Activated T-cell treated with anti-CD3 and anti-CD28 coated beads, Interleukin-2, amount 50 U/mL, for 72 hours (primary cell): ENCODE measurements around the gene GABPB1. TPM values are rescaled to one million over a fixed set of nuclear protein-coding genes. Genes with fewer than 3 reads are reported as not detected.
A peak's percentile ranks its signal among the peaks of the same experiment; 100 is the strongest.

Experiments
- ATAC-seq, 2 donors: fragments of 150-1000 bp; cut with Tn5 transposase; replicated peaks in 1 of 2; 2 replicates each; pipeline ENCODE4 v1.10.0; 2021; ENCODE audit warnings: moderate library complexity in 2 of 2, mild to moderate bottlenecking in 1 of 2
- DNase-seq, 2 donors: peaks; one replicate each; pipeline ENCODE4 v3.0.0; 2021 to 2022; ENCODE audit warnings: mixed read lengths in 1 of 2
- H3K27ac Mint-ChIP-seq: one replicate; pipeline ENCODE4 v1.8.0; 2022; ENCODE audit warnings: mild to moderate bottlenecking, moderate library complexity, mixed read lengths
- H3K27me3 Mint-ChIP-seq: one replicate; pipeline ENCODE4 v1.8.0; 2022; ENCODE audit warnings: low read depth, mixed read lengths
- H3K36me3 Mint-ChIP-seq, 2 donors: one replicate each; pipeline ENCODE4 v1.8.0; 2022; ENCODE audit warnings: mixed read lengths in 2 of 2, mild to moderate bottlenecking in 1 of 2; ENCODE audit not compliant: insufficient read depth in 2 of 2
- H3K4me1 Mint-ChIP-seq: one replicate; pipeline ENCODE4 v1.8.0; 2022; ENCODE audit warnings: low read depth, mixed read lengths
- H3K4me3 Mint-ChIP-seq, 2 donors: one replicate each; pipeline ENCODE4 v1.8.0; 2022; ENCODE audit warnings: mild to moderate bottlenecking in 2 of 2, mixed read lengths in 2 of 2, moderate library complexity in 2 of 2
- H3K9me3 Mint-ChIP-seq, 2 donors: one replicate each; pipeline ENCODE4 v1.8.0; 2022; ENCODE audit warnings: mixed read lengths in 2 of 2
- total RNA-seq, 2 donors: library from RNA; stranded (reverse); gene quantifications; one replicate each; pipeline ENCODE4 v1.2.3, GENCODE V29; 2022

Gene GABPB1
- total RNA-seq, 2 donors from 2014 or later: 51.6 to 56.4 TPM

GRCh38 chr15:50244959-50245624 is 109.9 kb downstream of the GABPB1 start:
- Mint-ChIP-seq H3K4me1 (peaks cover 60% of the 10 kb centered on the region), H3K9me3 (no peaks in the 10 kb centered on the region), H3K27ac (peak overlapping the region; percentile 82), H3K4me3 (no peak overlapping the region), H3K36me3 (peaks cover 1 to 3% of the 10 kb centered on the region in 2 donors), H3K27me3 (no peaks in the 10 kb centered on the region)
- ATAC-seq: no peak
- no peak for DNase-seq

- no peak for DNase-seq
- no peak overlapping the region for H3K27ac Mint-ChIP-seq
- H3K36me3 Mint-ChIP-seq: peaks cover 1 to 3% of the 10 kb centered on the region in 2 donors
- H3K4me1 Mint-ChIP-seq: peaks cover 51% of the 10 kb centered on the region
- no peaks in the 10 kb centered on the region for H3K27me3 Mint-ChIP-seq
- no peaks in the 10 kb centered on the region for H3K9me3 Mint-ChIP-seq
- no peak overlapping the region for H3K4me3 Mint-ChIP-seq
- ATAC-seq: no peak
Observed at GRCh38 chr15:50244153-50244552, 110.8 kb downstream of the GABPB1 start.

DNA sequence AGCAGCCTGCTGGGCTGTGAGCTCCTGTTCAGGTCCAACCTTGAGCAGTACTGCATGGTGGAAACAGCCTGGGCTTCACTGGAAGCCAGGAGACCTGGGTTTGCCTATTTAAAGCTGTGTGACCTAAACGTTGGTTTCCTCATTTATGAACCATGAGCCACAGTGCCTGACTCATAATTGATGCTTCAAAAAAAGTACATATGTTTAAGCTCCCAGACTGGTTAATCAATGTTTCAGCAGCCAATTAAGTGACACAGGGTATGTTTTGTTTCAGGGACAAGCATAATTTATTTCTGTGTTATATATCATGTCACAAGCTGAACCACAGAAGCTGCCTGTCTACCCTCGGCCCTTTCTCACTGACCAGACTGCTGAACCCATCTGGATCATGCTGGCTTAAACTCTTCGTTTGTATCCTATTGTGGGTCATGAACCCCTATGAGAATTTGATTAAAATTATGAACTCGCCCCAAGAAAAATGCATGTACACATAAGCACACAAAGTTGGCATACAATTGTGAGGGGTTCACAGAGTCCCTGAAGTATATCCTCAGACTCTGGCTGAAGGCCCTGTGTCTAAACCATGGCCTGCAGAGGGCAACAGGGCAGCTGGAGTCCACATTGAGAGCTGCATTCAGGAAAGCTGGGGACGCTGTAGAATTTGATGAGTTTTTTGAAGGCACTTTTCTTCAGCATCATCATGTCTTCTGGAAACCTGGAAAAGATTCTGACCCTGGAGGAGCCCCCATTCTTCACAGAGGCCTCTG is 113.1 kb downstream of the GABPB1 start:
- peak overlapping the region in 1 of 2 donors; percentile 4 for H3K4me3 Mint-ChIP-seq
- no peaks in the 10 kb centered on the region for H3K27me3 Mint-ChIP-seq
- H3K27ac Mint-ChIP-seq: peak overlapping the region; percentile 60
- peak; percentile 86 to 87 for ATAC-seq
- H3K36me3 Mint-ChIP-seq: no peaks in the 10 kb centered on the region
- H3K4me1 Mint-ChIP-seq: peaks cover 28% of the 10 kb centered on the region
- no peaks in the 10 kb centered on the region for H3K9me3 Mint-ChIP-seq
- peak; percentile 27 to 29 for DNase-seq

DNA sequence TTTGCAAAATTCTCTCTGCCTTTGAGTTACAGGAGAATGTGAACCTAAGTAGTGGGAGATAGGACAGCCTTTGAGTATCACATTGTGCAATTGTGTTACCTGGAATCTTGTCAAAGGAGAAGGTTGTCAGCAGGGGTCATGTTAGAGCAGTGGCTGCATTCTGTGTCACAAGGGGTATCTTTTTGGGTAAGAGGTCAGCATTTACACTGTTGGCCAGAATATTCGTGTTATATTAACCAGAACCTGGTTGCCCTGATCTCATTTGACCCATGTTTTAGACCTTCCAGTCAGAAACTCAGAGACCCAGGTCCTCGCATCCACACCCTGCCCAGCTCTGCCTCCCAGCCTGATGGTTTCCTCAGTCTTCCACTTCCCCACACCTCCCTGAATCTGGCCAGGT is 116.7 kb downstream of the GABPB1 start:
- Mint-ChIP-seq H3K36me3 (peaks cover 0 to 3% of the 10 kb centered on the region in 2 donors), H3K9me3 (no peaks in the 10 kb centered on the region), H3K4me3 (no peak overlapping the region), H3K27ac (no peak overlapping the region), H3K27me3 (no peaks in the 10 kb centered on the region), H3K4me1 (peaks cover 19% of the 10 kb centered on the region)
- no peak for ATAC-seq
- DNase-seq: no peak

DNA sequence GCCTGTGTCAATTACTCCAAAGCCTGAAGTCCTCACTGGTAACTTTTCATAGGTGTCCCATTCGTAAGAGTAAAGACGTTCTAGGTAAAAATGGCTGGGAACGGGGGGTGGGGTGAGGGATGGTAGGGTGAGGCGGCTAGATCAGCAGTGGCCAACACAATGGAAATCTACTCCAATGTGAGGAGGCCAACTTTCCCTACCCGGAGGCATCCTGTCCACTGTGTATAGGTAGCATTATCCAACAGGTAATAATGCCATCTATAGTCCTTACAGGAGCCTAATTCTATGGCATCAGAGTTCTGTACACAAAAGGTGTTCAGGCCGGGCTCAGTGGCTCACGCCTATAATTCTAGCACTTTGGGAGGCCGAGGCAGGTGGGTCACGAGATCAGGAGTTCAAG is 118.6 kb downstream of the GABPB1 start:
- Mint-ChIP-seq H3K4me1 (peaks cover 7% of the 10 kb centered on the region), H3K9me3 (no peaks in the 10 kb centered on the region), H3K4me3 (no peak overlapping the region), H3K27me3 (no peaks in the 10 kb centered on the region), H3K36me3 (peaks cover 0 to 3% of the 10 kb centered on the region in 2 donors), H3K27ac (no peak overlapping the region)
- DNase-seq: no peak
- ATAC-seq: no peak

DNA sequence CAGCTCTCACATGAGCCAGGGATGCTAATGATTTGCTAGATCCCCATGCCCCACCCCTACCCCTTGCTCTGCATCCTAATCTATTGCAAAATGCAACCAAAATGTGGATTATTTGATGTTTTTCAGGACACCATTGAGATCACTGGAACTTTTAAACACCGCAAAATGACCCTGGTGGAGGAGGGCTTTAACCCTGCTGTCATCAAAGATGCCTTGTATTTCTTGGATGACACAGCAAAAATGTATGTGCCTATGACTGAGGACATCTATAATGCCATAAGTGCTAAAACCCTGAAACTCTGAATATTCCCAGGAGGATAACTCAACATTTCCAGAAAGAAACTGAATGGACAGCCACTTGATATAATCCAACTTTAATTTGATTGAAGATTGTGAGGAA is 119.2 kb downstream of the GABPB1 start:
- no peak overlapping the region for H3K27ac Mint-ChIP-seq
- H3K4me1 Mint-ChIP-seq: peaks cover 1% of the 10 kb centered on the region
- DNase-seq (no peak), ATAC-seq (no peak)
- H3K4me3 Mint-ChIP-seq: no peak overlapping the region
- H3K27me3 Mint-ChIP-seq: no peaks in the 10 kb centered on the region
- H3K36me3 Mint-ChIP-seq: peaks cover 0 to 3% of the 10 kb centered on the region in 2 donors
- no peaks in the 10 kb centered on the region for H3K9me3 Mint-ChIP-seq

GRCh38 chr15:50234764-50235163 is 120.2 kb downstream of the GABPB1 start:
- H3K9me3 Mint-ChIP-seq: no peaks in the 10 kb centered on the region
- H3K4me1 Mint-ChIP-seq: no peaks in the 10 kb centered on the region
- no peaks in the 10 kb centered on the region for H3K27me3 Mint-ChIP-seq
- ATAC-seq: no peak
- DNase-seq: no peak
- no peak overlapping the region for H3K27ac Mint-ChIP-seq
- H3K4me3 Mint-ChIP-seq: no peak overlapping the region
- H3K36me3 Mint-ChIP-seq: peaks cover 0 to 3% of the 10 kb centered on the region in 2 donors

GRCh38 chr15:50233192-50233736 is 121.7 kb downstream of the GABPB1 start:
- ATAC-seq: no peak
- Mint-ChIP-seq H3K4me1 (no peaks in the 10 kb centered on the region), H3K4me3 (no peak overlapping the region), H3K27me3 (no peaks in the 10 kb centered on the region), H3K9me3 (no peaks in the 10 kb centered on the region), H3K27ac (no peak overlapping the region), H3K36me3 (peaks cover 0 to 5% of the 10 kb centered on the region in 2 donors)
- DNase-seq: no peak

DNA sequence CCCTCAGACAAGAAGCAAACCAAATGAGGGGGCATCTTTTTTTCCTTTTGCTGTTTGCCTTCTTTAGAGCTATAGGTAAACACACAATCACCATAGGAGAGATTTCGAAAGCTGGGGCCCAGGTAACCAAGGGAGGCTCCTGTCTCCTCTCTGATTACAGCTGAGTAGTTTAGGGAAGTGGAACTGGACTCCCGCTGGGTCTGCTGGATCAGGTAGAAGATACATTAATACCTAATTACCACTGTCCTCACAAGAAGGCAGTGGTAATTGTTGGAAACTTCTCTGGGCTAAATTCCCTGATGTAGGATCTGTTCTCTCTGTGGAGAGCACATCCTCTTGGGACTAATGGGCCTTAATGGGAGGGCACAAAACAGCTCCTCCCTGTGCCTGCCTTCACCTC is 122.2 kb downstream of the GABPB1 start:
- DNase-seq (no peak), ATAC-seq (no peak)
- Mint-ChIP-seq H3K27ac (no peak overlapping the region), H3K9me3 (no peaks in the 10 kb centered on the region), H3K4me1 (no peaks in the 10 kb centered on the region), H3K27me3 (no peaks in the 10 kb centered on the region), H3K36me3 (peaks cover 0 to 5% of the 10 kb centered on the region in 2 donors), H3K4me3 (no peak overlapping the region)

GRCh38 chr15:50231761-50232160 is 123.2 kb downstream of the GABPB1 start:
- Mint-ChIP-seq H3K27me3 (no peaks in the 10 kb centered on the region), H3K4me1 (no peaks in the 10 kb centered on the region), H3K36me3 (peaks cover 0 to 5% of the 10 kb centered on the region in 2 donors), H3K9me3 (no peaks in the 10 kb centered on the region), H3K4me3 (no peak overlapping the region), H3K27ac (no peak overlapping the region)
- no peak for ATAC-seq
- DNase-seq: no peak

- Mint-ChIP-seq H3K36me3 (peaks cover 0 to 2% of the 10 kb centered on the region in 2 donors), H3K9me3 (no peaks in the 10 kb centered on the region), H3K4me3 (no peak overlapping the region), H3K27me3 (no peaks in the 10 kb centered on the region), H3K4me1 (no peaks in the 10 kb centered on the region), H3K27ac (no peak overlapping the region)
- no peak for DNase-seq
- ATAC-seq: no peak
Observed at GRCh38 chr15:50229336-50229735, 125.7 kb downstream of the GABPB1 start.

- DNase-seq: no peak
- no peak for ATAC-seq
- Mint-ChIP-seq H3K36me3 (peaks cover 0 to 2% of the 10 kb centered on the region in 2 donors), H3K4me1 (no peaks in the 10 kb centered on the region), H3K27me3 (no peaks in the 10 kb centered on the region), H3K4me3 (no peak overlapping the region), H3K27ac (no peak overlapping the region), H3K9me3 (no peaks in the 10 kb centered on the region)
Observed at GRCh38 chr15:50228866-50229265, 126.1 kb downstream of the GABPB1 start.

- Mint-ChIP-seq H3K4me1 (no peaks in the 10 kb centered on the region), H3K36me3 (peaks cover 4 to 5% of the 10 kb centered on the region in 2 donors), H3K27me3 (no peaks in the 10 kb centered on the region), H3K9me3 (no peaks in the 10 kb centered on the region), H3K4me3 (no peak overlapping the region), H3K27ac (no peak overlapping the region)
- ATAC-seq: no peak
- no peak for DNase-seq
Observed at GRCh38 chr15:50227076-50227475, 127.9 kb downstream of the GABPB1 start.
